ENCODE data around the gene CDKAL1.

The CDKAL1 gene

GRCh38 chr6:21123507-21124436 lies 589.5 kb downstream of the CDKAL1 start:
- no peak for DNase-seq

GRCh38 chr6:21128601-21129000 lies 594.3 kb downstream of the CDKAL1 start:
- DNase-seq = no peak

- DNase-seq = no peak
These were observed 597.1 kb downstream of the CDKAL1 start for GRCh38 chr6:21131406-21131805.

- no peak for DNase-seq
These were observed 598.2 kb downstream of the CDKAL1 start for GRCh38 chr6:21132446-21132845.

GRCh38 chr6:21132856-21133838 lies 598.9 kb downstream of the CDKAL1 start:
- DNase-seq = no peak

- no peak for DNase-seq
These were observed 599.6 kb downstream of the CDKAL1 start for GRCh38 chr6:21133901-21134300.

- no peak for DNase-seq
These were observed 600.1 kb downstream of the CDKAL1 start for GRCh38 chr6:21134356-21134755.

GRCh38 chr6:21135484-21136013 lies 601.3 kb downstream of the CDKAL1 start:
- no peak for DNase-seq

- DNase-seq = no peak
These were observed 603.6 kb downstream of the CDKAL1 start for GRCh38 chr6:21137700-21138335.

- no peak for DNase-seq
These were observed 604.2 kb downstream of the CDKAL1 start for GRCh38 chr6:21138336-21139069.

GRCh38 chr6:21140966-21141365 lies 606.7 kb downstream of the CDKAL1 start:
- DNase-seq = no peak

- DNase-seq = no peak
These were observed 607.5 kb downstream of the CDKAL1 start for GRCh38 chr6:21141616-21142303.

GRCh38 chr6:21142741-21143140 lies 608.5 kb downstream of the CDKAL1 start:
- DNase-seq = no peak

- no peak for DNase-seq
These were observed 609.4 kb downstream of the CDKAL1 start for GRCh38 chr6:21143645-21144044.

- DNase-seq = no peak
These were observed 610.7 kb downstream of the CDKAL1 start for GRCh38 chr6:21144928-21145327.

- DNase-seq = no peak
These were observed 613.7 kb downstream of the CDKAL1 start for GRCh38 chr6:21147995-21148394.

- DNase-seq = no peak
These were observed 615.2 kb downstream of the CDKAL1 start for GRCh38 chr6:21149470-21149869.

- DNase-seq = no peak
These were observed 616.4 kb downstream of the CDKAL1 start for GRCh38 chr6:21150667-21151066.

GRCh38 chr6:21151119-21151518 lies 616.9 kb downstream of the CDKAL1 start:
- no peak for DNase-seq

GRCh38 chr6:21151530-21151929 lies 617.3 kb downstream of the CDKAL1 start:
- DNase-seq = no peak

- no peak for DNase-seq
These were observed 623.1 kb downstream of the CDKAL1 start for GRCh38 chr6:21157186-21157929.
